GM12873 (cell line): ENCODE data around the gene DLG1.

Experiments used
- CTCF ChIP-seq: IDR thresholded peaks from 2 replicates; pipeline ENCODE4 v1.5.1; 2012; ENCODE audit warnings: low read depth, mild to moderate bottlenecking, moderate library complexity, low read length, control low read depth; ENCODE audit not compliant: insufficient read depth; ENCODE audit errors: missing control alignments

DLG1 gene

GRCh38 chr3:197241173-197241572, 57.2 kb downstream of the DLG1 start:
- no peak for TF ChIP-seq CTCF

GRCh38 chr3:197239857-197240256, 58.6 kb downstream of the DLG1 start:
- no peak for TF ChIP-seq CTCF

- no peak for TF ChIP-seq CTCF
Observed at GRCh38 chr3:197238842-197239241, 59.6 kb downstream of the DLG1 start.

- no peak for TF ChIP-seq CTCF
Observed at GRCh38 chr3:197237897-197238296, 60.5 kb downstream of the DLG1 start.

GRCh38 chr3:197236362-197236761, 62.0 kb downstream of the DLG1 start:
- no peak for TF ChIP-seq CTCF

DNA sequence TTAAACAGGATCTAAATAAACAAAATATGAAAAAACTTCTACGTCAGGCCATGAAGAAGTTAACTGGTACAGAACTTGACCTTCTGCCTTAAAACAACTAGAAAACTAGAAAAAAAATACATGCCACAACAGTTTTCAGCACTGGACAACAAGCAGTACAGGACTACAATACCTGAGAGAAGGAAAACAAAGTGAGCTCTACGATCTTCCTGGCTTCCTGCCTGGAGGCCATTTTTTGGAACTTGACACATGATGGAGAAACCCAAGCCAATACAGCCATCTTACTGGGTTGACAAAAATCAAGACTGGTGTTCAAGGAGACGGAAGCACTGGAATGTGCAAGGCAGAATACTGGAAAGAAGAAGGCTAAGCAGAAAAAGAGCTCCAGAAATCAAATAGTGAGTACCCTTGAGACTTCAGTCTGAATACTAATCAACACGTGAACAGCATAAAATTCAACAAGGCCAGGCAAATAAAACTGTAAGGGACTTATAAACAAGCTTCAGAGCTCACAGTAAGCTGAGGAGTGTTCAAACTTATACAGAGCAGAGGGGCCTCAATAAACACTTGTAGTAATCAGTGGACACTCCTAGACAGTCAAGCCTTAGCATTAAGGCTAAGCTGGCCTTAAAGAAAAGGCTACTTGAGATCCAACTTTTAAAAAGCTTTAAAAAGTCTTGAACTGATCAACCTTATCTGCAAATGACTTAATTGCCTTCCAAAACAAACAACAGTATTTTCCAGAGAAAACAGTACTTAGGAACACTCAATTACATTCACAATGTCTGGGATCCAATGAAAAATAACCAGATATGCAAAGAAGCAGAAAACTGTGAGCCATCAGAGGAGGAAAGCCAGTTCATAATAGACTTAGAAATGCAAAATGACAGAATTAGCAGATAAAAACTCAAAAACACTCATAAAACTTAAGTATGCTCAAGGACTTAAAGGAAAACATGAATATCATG, 63.2 kb downstream of the DLG1 start:
- TF ChIP-seq CTCF, result no peak

DNA sequence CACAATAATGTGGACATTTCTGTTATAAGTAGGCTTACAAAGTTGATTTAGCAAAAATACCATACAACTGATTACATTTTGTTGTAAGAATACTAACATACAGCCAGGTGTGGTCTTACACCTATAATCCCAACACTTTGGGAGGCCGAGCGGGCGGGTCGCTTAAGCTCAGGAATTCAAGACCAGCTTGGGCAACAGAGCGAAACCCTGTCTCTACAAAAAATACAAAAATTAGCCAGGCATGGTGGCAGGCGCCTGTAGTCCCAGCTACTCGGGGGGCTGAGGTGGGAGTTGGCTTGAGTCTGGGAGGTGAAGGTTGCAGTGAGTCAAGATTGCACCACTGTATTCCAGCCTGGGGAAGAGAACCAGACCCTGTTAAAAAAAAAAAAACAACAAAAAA, 67.1 kb downstream of the DLG1 start:
- TF ChIP-seq CTCF, result no peak
